Measurements from ENCODE around the gene RGS7BP. TPM values are rescaled to one million over a fixed set of nuclear protein-coding genes. Genes with fewer than 3 reads are reported as not detected.

The RGS7BP gene
- total RNA-seq, 1 donor from 2014 or later = 11.8 TPM

DNA sequence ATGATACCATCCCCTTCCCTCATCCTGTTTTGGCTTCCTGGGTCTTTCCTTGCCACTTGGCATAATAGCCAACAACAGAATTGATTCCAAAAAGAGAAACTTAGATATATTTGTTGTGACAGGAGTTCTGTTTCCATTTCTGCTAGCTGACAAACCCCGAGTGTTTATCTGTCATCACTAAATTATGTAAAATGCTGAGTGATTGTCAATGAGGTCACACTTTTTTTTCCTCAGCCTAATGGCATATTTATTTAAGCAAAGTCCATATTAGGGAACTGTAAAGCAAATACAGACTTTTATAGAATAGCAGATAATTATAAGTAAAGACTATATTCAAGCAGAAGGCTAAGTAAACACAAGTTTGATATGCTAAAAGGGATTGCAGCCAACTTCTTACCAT is 64.0 kb downstream of the RGS7BP start:
- TF ChIP-seq, protein P1, sequence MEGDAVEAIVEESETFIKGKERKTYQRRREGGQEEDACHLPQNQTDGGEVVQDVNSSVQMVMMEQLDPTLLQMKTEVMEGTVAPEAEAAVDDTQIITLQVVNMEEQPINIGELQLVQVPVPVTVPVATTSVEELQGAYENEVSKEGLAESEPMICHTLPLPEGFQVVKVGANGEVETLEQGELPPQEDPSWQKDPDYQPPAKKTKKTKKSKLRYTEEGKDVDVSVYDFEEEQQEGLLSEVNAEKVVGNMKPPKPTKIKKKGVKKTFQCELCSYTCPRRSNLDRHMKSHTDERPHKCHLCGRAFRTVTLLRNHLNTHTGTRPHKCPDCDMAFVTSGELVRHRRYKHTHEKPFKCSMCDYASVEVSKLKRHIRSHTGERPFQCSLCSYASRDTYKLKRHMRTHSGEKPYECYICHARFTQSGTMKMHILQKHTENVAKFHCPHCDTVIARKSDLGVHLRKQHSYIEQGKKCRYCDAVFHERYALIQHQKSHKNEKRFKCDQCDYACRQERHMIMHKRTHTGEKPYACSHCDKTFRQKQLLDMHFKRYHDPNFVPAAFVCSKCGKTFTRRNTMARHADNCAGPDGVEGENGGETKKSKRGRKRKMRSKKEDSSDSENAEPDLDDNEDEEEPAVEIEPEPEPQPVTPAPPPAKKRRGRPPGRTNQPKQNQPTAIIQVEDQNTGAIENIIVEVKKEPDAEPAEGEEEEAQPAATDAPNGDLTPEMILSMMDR (IDR thresholded peaks at IDR 0.05) = no peak
- TF ChIP-seq POLR2A (IDR thresholded peaks at IDR 0.05) = no peak
- no peak for TF ChIP-seq POLR2AphosphoS5 (IDR thresholded peaks at IDR 0.05; ENCODE audit: insufficient read depth in 1 of 2, low read depth in 1 of 2)
- H3K9me3 ChIP-seq = no peaks in the 10 kb centered on the region
- H3K4me3 ChIP-seq = no peak overlapping the region
- H3K27me3 ChIP-seq = no peaks in the 10 kb centered on the region
- intact Hi-C loops (cut with DNase I) = no loop called here
- DNase-seq (ENCODE audit: extremely low spot score in 2 of 2) = no peak
- H3K36me3 ChIP-seq = no peaks in the 10 kb centered on the region
- no peaks in the 10 kb centered on the region for H3K4me1 ChIP-seq
- no peak overlapping the region for H3K27ac ChIP-seq

- no peaks in the 10 kb centered on the region for H3K36me3 ChIP-seq
- no peak overlapping the region for H3K4me3 ChIP-seq
- TF ChIP-seq POLR2A (IDR thresholded peaks at IDR 0.05) (no peak), POLR2AphosphoS5 (IDR thresholded peaks at IDR 0.05; ENCODE audit: insufficient read depth in 1 of 2, low read depth in 1 of 2) (no peak)
- TF ChIP-seq, protein P1 (IDR thresholded peaks at IDR 0.05) = no peak
- H3K4me1 ChIP-seq = no peaks in the 10 kb centered on the region
- no peaks in the 10 kb centered on the region for H3K27me3 ChIP-seq
- H3K27ac ChIP-seq = no peak overlapping the region
- no peak for DNase-seq (ENCODE audit: extremely low spot score in 2 of 2)
- intact Hi-C loops (cut with DNase I) = no loop called here
- H3K9me3 ChIP-seq = no peaks in the 10 kb centered on the region
Measured at GRCh38 chr5:64570395-64570996, 64.7 kb downstream of the RGS7BP start.

DNA sequence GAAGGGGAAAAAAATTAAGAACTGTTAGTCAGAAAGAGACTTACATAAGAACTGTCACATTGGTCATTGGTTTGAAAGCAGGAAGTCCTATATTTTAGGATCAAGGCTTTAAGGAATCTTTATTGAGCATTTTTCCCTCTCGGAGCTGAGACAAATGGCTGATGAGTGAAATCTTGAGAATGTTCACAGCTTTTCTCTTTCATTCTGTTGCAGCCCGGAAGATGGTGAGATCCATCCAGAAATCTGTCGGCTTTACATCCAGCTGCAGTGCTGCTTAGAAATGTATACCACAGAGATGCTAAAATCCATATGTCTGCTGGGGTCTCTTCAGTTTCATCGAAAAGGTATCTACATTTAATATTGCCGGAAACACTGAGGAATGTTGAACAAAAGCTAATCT is 69.7 kb downstream of the RGS7BP start:
- H3K9me3 ChIP-seq = no peaks in the 10 kb centered on the region
- no peaks in the 10 kb centered on the region for H3K36me3 ChIP-seq
- H3K4me1 ChIP-seq = no peaks in the 10 kb centered on the region
- no peak overlapping the region for H3K27ac ChIP-seq
- TF ChIP-seq POLR2AphosphoS5 (IDR thresholded peaks at IDR 0.05; ENCODE audit: insufficient read depth in 1 of 2, low read depth in 1 of 2) = no peak
- no peak for TF ChIP-seq POLR2A (IDR thresholded peaks at IDR 0.05)
- TF ChIP-seq, protein P1 (IDR thresholded peaks at IDR 0.05) = no peak
- no peak overlapping the region for H3K4me3 ChIP-seq
- intact Hi-C loops (cut with DNase I) = no loop called here
- no peaks in the 10 kb centered on the region for H3K27me3 ChIP-seq
- no peak for DNase-seq (ENCODE audit: extremely low spot score in 2 of 2)

- Histone ChIP-seq H3K4me3 (no peak overlapping the region), H3K27me3 (no peaks in the 10 kb centered on the region), H3K4me1 (no peaks in the 10 kb centered on the region), H3K9me3 (no peaks in the 10 kb centered on the region), H3K36me3 (no peaks in the 10 kb centered on the region), H3K27ac (no peak overlapping the region)
- no peak for DNase-seq (ENCODE audit: extremely low spot score in 2 of 2)
- TF ChIP-seq, protein P1 (IDR thresholded peaks at IDR 0.05) = no peak
- TF ChIP-seq POLR2AphosphoS5 (IDR thresholded peaks at IDR 0.05; ENCODE audit: insufficient read depth in 1 of 2, low read depth in 1 of 2) = no peak
- TF ChIP-seq POLR2A (IDR thresholded peaks at IDR 0.05) = no peak
- intact Hi-C loops (cut with DNase I) = no loop called here
Measured at GRCh38 chr5:64576250-64576649, 70.4 kb downstream of the RGS7BP start.

DNA sequence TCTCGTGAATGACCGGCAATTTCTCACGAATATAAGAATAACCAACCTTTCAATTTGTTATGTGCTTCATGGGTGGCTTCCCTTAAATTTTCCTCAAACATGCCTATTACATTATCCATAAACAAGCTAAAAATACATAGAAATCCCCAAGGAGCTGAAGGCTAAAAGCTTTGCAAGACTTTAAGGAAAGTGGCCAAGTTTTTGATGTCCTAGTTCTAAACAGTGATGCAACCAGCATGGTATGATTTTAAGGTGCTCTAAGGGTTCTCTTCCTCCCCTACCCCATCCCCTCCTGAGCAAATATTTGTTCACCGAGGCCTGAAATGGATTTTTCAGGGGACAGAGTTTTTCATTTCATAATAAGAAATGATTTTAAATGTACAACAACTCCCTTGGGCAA is 79.8 kb downstream of the RGS7BP start:
- DNase-seq (ENCODE audit: extremely low spot score in 2 of 2) = no peak
- intact Hi-C loops (cut with DNase I) = loop anchor here (10.0 kb wide), 1 partner anchor 81 kb away; the partner anchor contains the start of gene RGS7BP
- no peak overlapping the region for H3K4me3 ChIP-seq
- no peaks in the 10 kb centered on the region for H3K27me3 ChIP-seq
- H3K4me1 ChIP-seq = no peaks in the 10 kb centered on the region
- TF ChIP-seq, protein P1 (IDR thresholded peaks at IDR 0.05) = no peak
- TF ChIP-seq POLR2A (IDR thresholded peaks at IDR 0.05) = no peak
- TF ChIP-seq POLR2AphosphoS5 (IDR thresholded peaks at IDR 0.05; ENCODE audit: insufficient read depth in 1 of 2, low read depth in 1 of 2) = no peak
- no peak overlapping the region for H3K27ac ChIP-seq
- H3K36me3 ChIP-seq = no peaks in the 10 kb centered on the region
- no peaks in the 10 kb centered on the region for H3K9me3 ChIP-seq

All from vagina (tissue), 2 donors.